Stomach (tissue), 4 donors: ENCODE results near the gene ESYT2.

Experiments
- EP300 ChIP-seq: sonication (generic); formaldehyde crosslinking; IDR thresholded peaks from one replicate; pipeline ENCODE4 v1.6.1; 2017; ENCODE audit warnings: antibody characterized with exemption
- POLR2A ChIP-seq, 4 donors: fragments of 450-650 bp; IDR thresholded peaks; one replicate each; pipeline ENCODE4 v1.6.1; 2016; ENCODE audit warnings: antibody characterized with exemption in 4 of 4, control low read depth in 2 of 4, mild to moderate bottlenecking in 1 of 4, moderate library complexity in 1 of 4

- TF ChIP-seq EP300: no peak
- TF ChIP-seq POLR2A (IDR thresholded peaks at IDR 0.05): no peak
Measured at GRCh38 chr7:158795272-158795671, 34.0 kb downstream of the ESYT2 start.
